Lower leg skin (tissue), 4 donors: ENCODE measurements around the gene RAB40B. TPM values are rescaled to one million over a fixed set of nuclear protein-coding genes. Genes with fewer than 3 reads are reported as not detected.

Experiments used
- DNase-seq, 2 donors: peaks; one replicate each; pipeline ENCODE4 v3.0.0-alpha.2; 2019; ENCODE audit warnings: low spot score in 2 of 2
- H3K4me3 ChIP-seq: fragments of 200-600 bp; sonication (generic); 2 replicates; pipeline ENCODE4 v1.5.1; 2017; ENCODE audit warnings: mild to moderate bottlenecking, low read depth; ENCODE audit not compliant: poor library complexity, severe bottlenecking
- POLR2A ChIP-seq, 2 donors: fragments of 450-650 bp; IDR thresholded peaks; one replicate each; pipeline ENCODE4 v1.6.1; 2016 to 2017; ENCODE audit warnings: antibody characterized with exemption in 2 of 2, mild to moderate bottlenecking in 1 of 2, moderate library complexity in 1 of 2
- WGBS, 2 donors: methylation state at CpG; one replicate each; pipeline ENCODE4 v1.1.5; 2018; 5-methylcytosine and 5-hydroxymethylcytosine counted together
- intact Hi-C: fragments of 100-400 bp; cut with DNase I; formaldehyde crosslinking; loops from one replicate; pipeline ENCODE4 v1.15.0; 2023; ENCODE audit warnings: low total_unique reads
- total RNA-seq, 4 donors: library from RNA; depleted of rRNA; stranded (reverse); fragments of >200 nt; gene quantifications; one replicate each; pipeline ENCODE4 v1.1.0, GENCODE V29; 2016
- TF ChIP-seq, protein P1 (sequence below), 3 donors: fragments of 450-650 bp; IDR thresholded peaks; one replicate each; pipeline ENCODE4 v1.5.1; 2016; ENCODE audit warnings: antibody characterized with exemption in 3 of 3, mild to moderate bottlenecking in 3 of 3, moderate library complexity in 2 of 3

RAB40B gene
- total RNA-seq, 4 donors from 2014 or later = 17.4 to 51.2 (median 27.0) TPM

DNA sequence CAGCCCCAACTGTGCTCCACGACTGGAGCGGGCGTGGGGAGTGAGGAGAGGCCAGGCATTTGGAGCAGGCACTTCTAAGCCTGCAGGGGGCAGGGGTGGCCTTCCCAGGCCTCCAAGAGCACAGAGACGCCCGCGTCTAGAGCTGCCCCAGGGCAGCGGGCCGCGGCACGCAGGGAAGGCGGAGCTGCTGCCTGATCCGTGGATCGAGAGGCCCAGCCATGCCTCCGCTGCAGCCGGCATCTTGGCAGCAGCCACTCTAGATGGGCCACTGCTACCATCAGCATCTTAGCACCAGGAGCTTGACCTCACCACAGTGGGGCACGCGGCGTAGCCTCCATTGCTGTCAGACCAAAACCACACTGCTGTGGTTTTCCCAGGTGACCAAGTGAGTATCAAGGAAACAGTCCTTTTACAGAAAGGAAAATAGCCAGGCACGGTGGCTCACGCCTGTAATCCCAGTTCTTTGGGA, 29.8 kb downstream of the RAB40B start:
- intact Hi-C loops = no loop called here
- no peak for DNase-seq
- TF ChIP-seq, protein P1, sequence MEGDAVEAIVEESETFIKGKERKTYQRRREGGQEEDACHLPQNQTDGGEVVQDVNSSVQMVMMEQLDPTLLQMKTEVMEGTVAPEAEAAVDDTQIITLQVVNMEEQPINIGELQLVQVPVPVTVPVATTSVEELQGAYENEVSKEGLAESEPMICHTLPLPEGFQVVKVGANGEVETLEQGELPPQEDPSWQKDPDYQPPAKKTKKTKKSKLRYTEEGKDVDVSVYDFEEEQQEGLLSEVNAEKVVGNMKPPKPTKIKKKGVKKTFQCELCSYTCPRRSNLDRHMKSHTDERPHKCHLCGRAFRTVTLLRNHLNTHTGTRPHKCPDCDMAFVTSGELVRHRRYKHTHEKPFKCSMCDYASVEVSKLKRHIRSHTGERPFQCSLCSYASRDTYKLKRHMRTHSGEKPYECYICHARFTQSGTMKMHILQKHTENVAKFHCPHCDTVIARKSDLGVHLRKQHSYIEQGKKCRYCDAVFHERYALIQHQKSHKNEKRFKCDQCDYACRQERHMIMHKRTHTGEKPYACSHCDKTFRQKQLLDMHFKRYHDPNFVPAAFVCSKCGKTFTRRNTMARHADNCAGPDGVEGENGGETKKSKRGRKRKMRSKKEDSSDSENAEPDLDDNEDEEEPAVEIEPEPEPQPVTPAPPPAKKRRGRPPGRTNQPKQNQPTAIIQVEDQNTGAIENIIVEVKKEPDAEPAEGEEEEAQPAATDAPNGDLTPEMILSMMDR (IDR thresholded peaks at IDR 0.05) = no peak
- TF ChIP-seq POLR2A (IDR thresholded peaks at IDR 0.05) = no peak
- H3K4me3 ChIP-seq = no peak overlapping the region
- WGBS, 2 donors = 36 to 38% methylated on average over 17 of the region's 20 CpGs

DNA sequence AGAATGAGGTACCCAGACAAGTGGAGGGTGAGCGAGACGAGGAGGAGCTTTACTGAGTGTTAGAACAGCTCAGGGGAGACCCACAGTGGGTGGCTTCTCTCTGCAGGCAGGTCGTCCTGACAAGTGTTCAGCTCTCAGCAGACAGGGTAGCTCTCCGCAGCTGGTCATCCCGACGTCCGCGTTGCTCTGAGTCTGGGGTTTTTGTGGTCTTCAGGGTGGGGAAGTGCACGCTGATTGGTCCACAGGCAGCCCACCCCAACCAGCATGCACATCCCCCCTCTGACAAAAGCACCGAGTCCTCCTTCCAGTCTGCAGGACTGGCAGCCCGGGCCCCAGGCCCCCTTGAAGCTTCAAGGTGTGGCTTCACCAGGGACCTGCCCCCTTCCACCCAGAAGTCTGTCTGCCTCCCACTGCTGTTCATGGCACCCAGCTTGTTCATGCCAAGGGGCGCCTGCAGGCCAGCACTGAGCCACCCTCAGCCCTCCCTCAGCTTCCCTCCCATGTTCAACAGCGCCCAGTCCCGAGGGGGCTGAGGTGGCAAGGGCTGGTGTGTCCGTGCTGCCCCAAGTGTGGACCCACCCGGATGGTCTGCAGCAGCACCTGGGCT, 30.4 kb downstream of the RAB40B start:
- no peak for TF ChIP-seq POLR2A (IDR thresholded peaks at IDR 0.05)
- TF ChIP-seq, protein P1 (IDR thresholded peaks at IDR 0.05) = no peak
- intact Hi-C loops = no loop called here
- 73 to 80% methylated on average over 11 to 16 of the region's 16 CpGs for whole genome bisulfite sequencing, 2 donors
- H3K4me3 ChIP-seq = no peak overlapping the region
- DNase-seq = no peak

DNA sequence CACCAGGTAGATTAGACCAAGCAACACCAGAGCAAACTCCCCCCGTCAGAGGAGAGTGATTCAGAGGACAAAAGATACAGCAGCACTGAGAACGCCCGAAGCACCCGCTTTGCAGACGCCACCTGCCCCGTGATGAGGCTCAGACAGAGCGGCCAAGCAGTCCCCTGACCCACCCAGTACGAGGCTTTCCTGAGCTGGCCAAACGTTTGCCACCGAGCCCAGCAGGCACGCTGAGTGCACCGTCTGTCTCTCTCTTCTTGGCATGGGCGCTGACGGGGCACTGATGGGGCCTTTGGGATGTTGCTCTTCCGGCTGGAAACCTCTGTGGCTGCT, 30.9 kb downstream of the RAB40B start:
- intact Hi-C loops = no loop called here
- 89 to 92% methylated on average over 15 of the region's 15 CpGs for WGBS, 2 donors
- no peak overlapping the region for H3K4me3 ChIP-seq
- no peak for DNase-seq
- TF ChIP-seq, protein P1 (IDR thresholded peaks at IDR 0.05) = no peak
- no peak for TF ChIP-seq POLR2A (IDR thresholded peaks at IDR 0.05)

DNA sequence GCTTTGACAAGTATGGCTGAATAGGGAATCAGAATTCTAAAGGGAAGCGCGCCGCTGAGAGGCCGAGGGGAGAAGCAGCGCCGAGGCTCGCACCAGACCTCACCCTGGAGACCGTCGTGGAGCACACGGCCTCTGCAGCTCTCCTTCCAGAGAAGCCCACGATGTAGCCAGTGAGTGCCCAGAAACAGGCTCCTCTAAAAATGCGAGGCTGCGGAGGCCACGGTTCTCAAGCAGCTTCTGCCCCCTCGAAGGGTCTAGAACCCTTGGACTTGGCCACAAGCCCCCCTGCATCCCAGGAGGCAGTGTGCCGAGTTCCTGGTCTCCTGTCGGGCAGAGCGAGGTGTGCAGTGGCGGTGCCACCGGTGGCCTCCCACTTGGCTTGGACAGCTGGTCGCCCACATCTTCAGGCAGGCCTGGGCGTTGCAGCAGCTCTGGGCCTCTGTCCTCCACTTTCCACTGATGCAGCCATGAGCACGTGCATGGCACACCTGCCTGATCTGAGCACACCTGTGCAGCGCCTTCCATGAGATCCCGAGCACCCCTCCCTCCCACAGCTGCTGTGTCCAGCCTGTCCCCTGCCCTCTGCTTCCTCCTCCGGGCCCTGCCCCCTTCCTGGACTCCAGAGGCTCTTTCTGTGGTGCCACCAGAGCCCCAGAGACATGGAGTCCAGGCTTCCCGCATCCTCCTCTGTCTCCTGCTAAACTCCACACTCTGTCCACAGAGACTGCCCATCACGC, 31.4 kb downstream of the RAB40B start:
- H3K4me3 ChIP-seq = no peak overlapping the region
- TF ChIP-seq, protein P1 (IDR thresholded peaks at IDR 0.05) = no peak
- TF ChIP-seq POLR2A (IDR thresholded peaks at IDR 0.05) = no peak
- WGBS, 2 donors = 88 to 90% methylated on average over 20 to 27 of the region's 28 CpGs
- no peak for DNase-seq
- intact Hi-C loops = no loop called here

DNA sequence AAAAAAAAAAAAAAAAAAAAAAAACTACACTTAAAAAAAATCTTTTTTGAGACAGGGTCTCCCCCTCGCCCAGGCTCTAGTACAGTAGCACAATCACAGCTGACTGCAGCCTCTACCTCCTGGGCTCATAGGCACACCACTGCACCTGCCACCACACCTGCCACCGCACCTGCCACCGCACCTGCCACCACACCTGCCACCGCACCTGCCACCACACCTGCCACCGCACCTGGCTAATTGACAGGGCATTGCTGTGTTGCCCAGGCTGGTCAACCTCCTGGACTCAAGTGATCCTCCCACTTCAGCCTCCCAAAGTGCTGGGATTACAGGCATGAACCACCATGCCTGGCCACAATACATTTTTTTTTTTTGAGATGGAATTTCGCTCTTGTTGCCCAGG, 32.6 kb downstream of the RAB40B start:
- TF ChIP-seq POLR2A (IDR thresholded peaks at IDR 0.05) = no peak
- TF ChIP-seq, protein P1 (IDR thresholded peaks at IDR 0.05) = no peak
- H3K4me3 ChIP-seq = no peak overlapping the region
- intact Hi-C loops = no loop called here
- 80 to 94% methylated on average over 6 of the region's 6 CpGs for WGBS, 2 donors
- DNase-seq = no peak
